ENCODE measurements around the gene ADRA2B.
"Not testable (repeated sequence)": the region's sequence is repeated elsewhere in the genome, so short reads cannot be mapped to it uniquely, and the experiment has no call there.

The ADRA2B gene

GRCh38 chr2:96116424-96116878 is at the start of gene ADRA2B:
ADRA2B (minus strand) TSS chr2:96116571; CDS start chr2:96116149, 422 bp downstream.
- peaks cover 15% of the 10 kb centered on the region for H3K36me3 Mint-ChIP-seq
- H3K4me3 Mint-ChIP-seq: peak within 1 kb of the TSS; percentile 77
- DNase-seq (ENCODE audit: low spot score in 2 of 2): peak; percentile 39 to 76
- peaks cover 49% of the 10 kb centered on the region for H3K4me1 Mint-ChIP-seq
- no peaks in the 10 kb centered on the region for H3K9me3 Mint-ChIP-seq
- ATAC-seq: peak; percentile 65
- H3K27ac Mint-ChIP-seq: peak within 1 kb of the TSS; percentile 45

GRCh38 chr2:96164459-96165184 is 48.3 kb upstream of the ADRA2B start:
- H3K9me3 Mint-ChIP-seq: peaks cover 3% of the 10 kb centered on the region
- H3K4me1 Mint-ChIP-seq: peaks cover 70% of the 10 kb centered on the region
- H3K27ac Mint-ChIP-seq: peak overlapping the region; percentile 98
- peak; percentile 91 for ATAC-seq
- H3K4me3 Mint-ChIP-seq: peak overlapping the region; percentile 79
- H3K36me3 Mint-ChIP-seq: peaks cover 30% of the 10 kb centered on the region
- peak; percentile 70 to 93 for DNase-seq (ENCODE audit: low spot score in 2 of 2)

- peaks cover 36% of the 10 kb centered on the region for H3K36me3 Mint-ChIP-seq
- ATAC-seq (peak; percentile 72), DNase-seq (ENCODE audit: low spot score in 2 of 2) (peak; percentile 68 to 90)
- H3K4me1 Mint-ChIP-seq: peaks cover 77% of the 10 kb centered on the region
- peak overlapping the region; percentile 98 for H3K27ac Mint-ChIP-seq
- peak overlapping the region; percentile 79 for H3K4me3 Mint-ChIP-seq
- H3K9me3 Mint-ChIP-seq: peaks cover 3% of the 10 kb centered on the region
Measured at GRCh38 chr2:96163768-96164429, 47.5 kb upstream of the ADRA2B start.

GRCh38 chr2:96163415-96163767 is 47.0 kb upstream of the ADRA2B start:
- ATAC-seq: no peak

GRCh38 chr2:96161898-96162297 is 45.5 kb upstream of the ADRA2B start:
- H3K36me3 Mint-ChIP-seq: peaks cover 44% of the 10 kb centered on the region
- peaks cover 3% of the 10 kb centered on the region for H3K9me3 Mint-ChIP-seq
- no peak for ATAC-seq
- H3K4me1 Mint-ChIP-seq: peaks cover 82% of the 10 kb centered on the region
- peak overlapping the region; percentile 98 for H3K27ac Mint-ChIP-seq
- DNase-seq (ENCODE audit: low spot score in 2 of 2): no peak
- peak overlapping the region; percentile 79 for H3K4me3 Mint-ChIP-seq

More at GRCh38 chr2:96163415-96163767, 47.0 kb upstream of the ADRA2B start:
- Mint-ChIP-seq H3K9me3 (peaks cover 3% of the 10 kb centered on the region), H3K27ac (peak overlapping the region; percentile 98), H3K36me3 (peaks cover 36% of the 10 kb centered on the region), H3K4me1 (peaks cover 81% of the 10 kb centered on the region), H3K4me3 (peak overlapping the region; percentile 79)
- peak in 1 of 2 donors; percentile 71 for DNase-seq (ENCODE audit: low spot score in 2 of 2)

- Mint-ChIP-seq H3K4me1 (peaks cover 96% of the 10 kb centered on the region), H3K36me3 (peaks cover 44% of the 10 kb centered on the region), H3K27ac (peak overlapping the region; percentile 96)
- H3K4me3 Mint-ChIP-seq; ATAC-seq; DNase-seq (ENCODE audit: low spot score in 2 of 2); H3K9me3 Mint-ChIP-seq: not testable (repeated sequence)
Measured at GRCh38 chr2:96160366-96160765, 44.0 kb upstream of the ADRA2B start.

GRCh38 chr2:96159084-96159830 is 42.9 kb upstream of the ADRA2B start:
- peak overlapping the region; percentile 96 for H3K27ac Mint-ChIP-seq
- peaks cover 37% of the 10 kb centered on the region for H3K36me3 Mint-ChIP-seq
- no peak for DNase-seq (ENCODE audit: low spot score in 2 of 2)
- peak overlapping the region; percentile 74 for H3K4me3 Mint-ChIP-seq
- H3K4me1 Mint-ChIP-seq: peaks cover 96% of the 10 kb centered on the region
- H3K9me3 Mint-ChIP-seq: peaks cover 3% of the 10 kb centered on the region
- ATAC-seq: no peak

GRCh38 chr2:96158554-96158940 is 42.2 kb upstream of the ADRA2B start:
- peaks cover 3% of the 10 kb centered on the region for H3K9me3 Mint-ChIP-seq
- no peak for ATAC-seq
- no peak for DNase-seq (ENCODE audit: low spot score in 2 of 2)
- peak overlapping the region; percentile 74 for H3K4me3 Mint-ChIP-seq
- H3K4me1 Mint-ChIP-seq: peaks cover 93% of the 10 kb centered on the region
- H3K27ac Mint-ChIP-seq: peak overlapping the region; percentile 96
- H3K36me3 Mint-ChIP-seq: peaks cover 30% of the 10 kb centered on the region

GRCh38 chr2:96157649-96158553 is 41.5 kb upstream of the ADRA2B start:
- Mint-ChIP-seq H3K27ac (peak overlapping the region; percentile 96), H3K4me3 (peak overlapping the region; percentile 74), H3K9me3 (peaks cover 3% of the 10 kb centered on the region), H3K36me3 (peaks cover 26% of the 10 kb centered on the region), H3K4me1 (peaks cover 93% of the 10 kb centered on the region)
- peak; percentile 91 for ATAC-seq
- peak; percentile 80 to 94 for DNase-seq (ENCODE audit: low spot score in 2 of 2)

GRCh38 chr2:96156926-96157648 is 40.7 kb upstream of the ADRA2B start:
- peak overlapping the region; percentile 96 for H3K27ac Mint-ChIP-seq
- H3K4me1 Mint-ChIP-seq: peaks cover 93% of the 10 kb centered on the region
- H3K36me3 Mint-ChIP-seq: peaks cover 20% of the 10 kb centered on the region
- H3K9me3 Mint-ChIP-seq: peaks cover 3% of the 10 kb centered on the region
- ATAC-seq (peak; percentile 2), DNase-seq (ENCODE audit: low spot score in 2 of 2) (no peak)
- H3K4me3 Mint-ChIP-seq: peak overlapping the region; percentile 74

- peaks cover 93% of the 10 kb centered on the region for H3K4me1 Mint-ChIP-seq
- ATAC-seq: peak; percentile 69
- peak overlapping the region; percentile 74 for H3K4me3 Mint-ChIP-seq
- peaks cover 14% of the 10 kb centered on the region for H3K36me3 Mint-ChIP-seq
- H3K9me3 Mint-ChIP-seq: peaks cover 3% of the 10 kb centered on the region
- H3K27ac Mint-ChIP-seq: peak overlapping the region; percentile 96
- DNase-seq (ENCODE audit: low spot score in 2 of 2): peak; percentile 47 to 79
Measured at GRCh38 chr2:96156011-96156820, 39.8 kb upstream of the ADRA2B start.

GRCh38 chr2:96154506-96155380 is 38.4 kb upstream of the ADRA2B start:
- H3K4me3 Mint-ChIP-seq: no peak overlapping the region
- H3K36me3 Mint-ChIP-seq: peaks cover 14% of the 10 kb centered on the region
- H3K27ac Mint-ChIP-seq: peak overlapping the region; percentile 96
- no peaks in the 10 kb centered on the region for H3K9me3 Mint-ChIP-seq
- ATAC-seq (no peak), DNase-seq (ENCODE audit: low spot score in 2 of 2) (no peak)
- H3K4me1 Mint-ChIP-seq: peaks cover 93% of the 10 kb centered on the region

Measured in stimulated activated effector memory CD8-positive, alpha-beta T cell treated with anti-CD3 and anti-CD28 coated beads, Interleukin-12 subunit alpha, Interleukin-12 subunit beta, amount 100 ng/mL, for 72 hours (primary cell).